Urinary bladder (tissue), 4 donors: ENCODE measurements around the gene NAGPA. TPM values are rescaled to one million over a fixed set of nuclear protein-coding genes. Genes with fewer than 3 reads are reported as not detected.

ENCODE experiments used
- DNase-seq: peaks from one replicate; pipeline ENCODE4 v3.0.0-alpha.2; 2015; ENCODE audit errors: extremely low spot score
- H3K27ac ChIP-seq: one replicate; pipeline ENCODE4 v1.5.1; 2013; ENCODE audit warnings: low read depth, mild to moderate bottlenecking, moderate library complexity
- H3K36me3 ChIP-seq: one replicate; pipeline ENCODE4 v1.6.1; 2013; ENCODE audit warnings: mild to moderate bottlenecking, moderate library complexity; ENCODE audit not compliant: insufficient read depth
- H3K4me1 ChIP-seq: one replicate; pipeline ENCODE4 v1.6.1; 2013; ENCODE audit warnings: mild to moderate bottlenecking, moderate library complexity; ENCODE audit not compliant: insufficient read depth
- H3K4me3 ChIP-seq: one replicate; pipeline ENCODE4 v1.5.1; 2013; ENCODE audit warnings: low read depth, low read length
- WGBS: extraction: QIAGEN DNeasy Blood & Tissue Kit; methylation state at CpG from one replicate; pipeline ENCODE4 v1.1.7; 2013; 5-methylcytosine and 5-hydroxymethylcytosine counted together
- polyA plus RNA-seq: library from polyadenylated mRNA; stranded (reverse); fragments of 200-250 nt; gene quantifications from one replicate; pipeline ENCODE4 v1.2.3, GENCODE V29; 2013
- total RNA-seq: library from RNA; depleted of rRNA; stranded (reverse); fragments of >200 nt; gene quantifications from one replicate; pipeline ENCODE4 v1.2.3, GENCODE V29; 2014
- donor health status: healthy with polysubstance abuse.
- donor health status: healthy.

NAGPA gene
- total and polyA plus RNA-seq, 2 donors: 5.5 to 17.5 TPM

DNA sequence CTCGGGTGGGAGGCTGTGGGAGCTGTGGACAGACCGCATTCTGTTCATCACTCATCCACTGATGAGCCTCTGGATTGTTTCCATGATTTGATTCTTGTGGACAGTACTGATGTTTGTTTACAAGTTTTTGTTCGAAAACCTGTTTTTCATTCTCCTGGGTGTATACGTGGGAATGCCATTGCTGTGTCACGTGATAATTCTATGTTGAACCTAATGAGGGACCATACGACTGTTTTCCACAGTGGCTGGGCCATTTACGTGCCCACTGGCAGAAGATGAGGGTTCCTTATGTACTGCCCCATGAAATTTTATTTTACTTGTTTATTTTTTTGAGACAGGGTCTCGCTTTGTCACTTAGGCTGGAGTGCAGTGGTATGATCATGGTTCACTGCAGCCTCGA, 35.3 kb upstream of the NAGPA start:
- Histone ChIP-seq H3K4me1 (no peaks in the 10 kb centered on the region), H3K36me3 (no peaks in the 10 kb centered on the region), H3K4me3 (no peak overlapping the region), H3K27ac (no peak overlapping the region)
- no peak for DNase-seq
- WGBS: 86% methylated on average over 9 of the region's 9 CpGs

GRCh38 chr16:5066511-5066910, 32.8 kb upstream of the NAGPA start:
- Histone ChIP-seq H3K4me3 (no peak overlapping the region), H3K36me3 (no peaks in the 10 kb centered on the region), H3K4me1 (no peaks in the 10 kb centered on the region), H3K27ac (no peak overlapping the region)
- WGBS: 62% methylated on average over 6 of the region's 6 CpGs
- no peak for DNase-seq

DNA sequence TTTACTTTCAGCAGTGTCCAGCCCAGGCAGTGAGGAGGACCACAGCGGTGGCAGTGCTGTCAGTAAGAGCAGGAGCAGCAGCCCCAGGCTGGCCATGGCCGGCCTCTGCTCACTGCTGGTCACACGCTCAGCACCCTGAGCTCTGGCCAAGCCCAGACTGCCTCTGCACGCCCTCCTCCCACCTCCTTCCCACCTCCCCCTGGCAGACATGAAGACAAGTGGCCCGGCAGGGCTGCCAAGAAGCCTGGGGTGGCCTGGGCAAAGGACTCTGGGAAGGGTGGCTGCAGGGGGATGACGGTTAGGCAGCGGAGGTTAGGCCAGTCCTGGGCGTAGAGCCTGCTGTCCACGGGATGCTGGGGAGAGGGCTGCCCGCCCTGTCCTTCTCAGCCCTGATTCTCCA, 32.1 kb upstream of the NAGPA start, which contains the start of gene C16orf89:
Gene C16orf89, minus strand, starts transcription at position 144 of the 400 bp plus-strand sequence. Its CDS starts 48 bp downstream, at position 96.
- no peak for DNase-seq
- H3K4me3 ChIP-seq: peak within 1 kb of the TSS; percentile 10
- H3K27ac ChIP-seq: no peak within 1 kb of the TSS
- H3K36me3 ChIP-seq: no peaks in the 10 kb centered on the region
- WGBS: 36% methylated on average over 10 of the region's 10 CpGs
- H3K4me1 ChIP-seq: no peaks in the 10 kb centered on the region

- no peak overlapping the region for H3K27ac ChIP-seq
These were observed 31.6 kb upstream of the NAGPA start for GRCh38 chr16:5065326-5065725.

DNA sequence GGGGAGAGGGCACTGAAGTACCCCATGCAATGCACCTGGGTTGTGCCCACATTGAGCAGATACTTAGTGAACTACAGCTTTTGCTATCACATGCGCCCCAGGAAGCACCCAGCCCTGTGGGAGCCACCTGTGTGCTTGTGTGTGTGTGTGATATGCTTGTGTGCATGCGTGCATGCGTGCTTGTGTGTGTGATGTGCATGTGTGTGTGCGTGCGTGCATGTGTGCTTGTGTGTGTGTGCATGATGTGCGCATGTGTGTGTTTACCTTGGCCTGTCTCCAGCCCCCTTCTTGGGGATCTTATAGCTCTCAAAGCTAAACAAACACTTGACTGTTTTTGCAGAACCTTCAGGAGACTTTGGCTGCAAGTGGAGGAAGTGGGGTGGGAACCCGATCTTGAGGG, 31.2 kb upstream of the NAGPA start:
- Histone ChIP-seq H3K4me3 (peak overlapping the region; percentile 10), H3K36me3 (no peaks in the 10 kb centered on the region), H3K4me1 (no peaks in the 10 kb centered on the region), H3K27ac (no peak overlapping the region)
- peak; percentile 43 for DNase-seq
- 41% methylated on average over 7 of the region's 7 CpGs for WGBS

More at GRCh38 chr16:5065326-5065725, 31.6 kb upstream of the NAGPA start:
- Histone ChIP-seq H3K36me3 (no peaks in the 10 kb centered on the region), H3K4me1 (no peaks in the 10 kb centered on the region), H3K4me3 (peak overlapping the region; percentile 10)
- WGBS: 35% methylated on average over 8 of the region's 8 CpGs
- DNase-seq: no peak

DNA sequence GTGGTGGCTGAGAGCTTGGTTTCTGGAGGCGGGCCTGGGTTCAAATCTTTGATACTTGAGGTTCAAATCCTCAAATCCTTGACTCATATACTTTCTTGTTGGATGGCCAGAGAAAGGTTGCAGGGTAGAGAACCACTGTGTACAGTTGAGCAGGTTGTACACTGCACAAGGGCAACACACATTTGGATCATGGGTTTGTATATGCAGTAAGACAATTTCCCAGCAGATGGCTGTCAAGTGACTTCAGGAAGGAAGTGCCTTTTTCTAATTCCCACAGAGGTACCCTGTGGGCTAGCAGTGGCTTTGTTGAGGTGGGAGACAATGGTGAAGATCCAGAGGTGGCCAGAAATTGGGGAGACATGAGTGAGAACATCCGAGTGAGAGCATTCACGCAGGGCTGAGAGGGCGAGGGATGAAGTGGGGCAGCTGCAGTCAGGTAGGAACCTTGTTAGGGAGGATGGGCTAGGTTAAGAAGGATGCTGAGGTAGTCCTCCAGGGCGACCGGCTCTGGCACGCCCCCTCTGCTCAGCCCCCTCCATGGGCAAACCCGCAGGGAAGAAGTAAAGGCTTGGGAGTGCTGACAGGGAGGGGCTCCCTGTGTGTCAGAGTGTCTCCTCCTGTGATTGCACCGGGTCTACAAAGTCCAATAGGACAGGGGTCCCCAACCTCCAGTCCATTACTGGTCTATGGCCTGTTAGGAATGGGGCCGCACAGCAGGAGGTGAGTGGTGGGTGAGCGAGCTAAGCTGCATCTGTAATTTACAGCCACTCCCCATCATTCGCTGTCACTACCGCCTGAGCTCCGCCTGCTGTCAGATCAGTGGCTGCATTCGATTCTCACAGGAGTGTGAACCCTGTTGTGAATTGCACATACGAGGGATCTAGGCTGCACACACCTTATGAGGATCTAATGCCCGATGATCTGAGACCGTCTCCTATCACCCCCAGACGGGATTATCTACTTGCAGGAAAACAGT, 29.3 kb upstream of the NAGPA start:
- Histone ChIP-seq H3K4me1 (no peaks in the 10 kb centered on the region), H3K27ac (no peak overlapping the region), H3K4me3 (no peak overlapping the region), H3K36me3 (no peaks in the 10 kb centered on the region)
- 65% methylated on average over 19 of the region's 19 CpGs for WGBS
- no peak for DNase-seq

- 81% methylated on average over 11 of the region's 11 CpGs for WGBS
- H3K4me3 ChIP-seq: no peak overlapping the region
- H3K36me3 ChIP-seq: no peaks in the 10 kb centered on the region
- H3K27ac ChIP-seq: no peak overlapping the region
- DNase-seq: no peak
- no peaks in the 10 kb centered on the region for H3K4me1 ChIP-seq
These were observed 28.3 kb upstream of the NAGPA start for GRCh38 chr16:5062051-5062450.

DNA sequence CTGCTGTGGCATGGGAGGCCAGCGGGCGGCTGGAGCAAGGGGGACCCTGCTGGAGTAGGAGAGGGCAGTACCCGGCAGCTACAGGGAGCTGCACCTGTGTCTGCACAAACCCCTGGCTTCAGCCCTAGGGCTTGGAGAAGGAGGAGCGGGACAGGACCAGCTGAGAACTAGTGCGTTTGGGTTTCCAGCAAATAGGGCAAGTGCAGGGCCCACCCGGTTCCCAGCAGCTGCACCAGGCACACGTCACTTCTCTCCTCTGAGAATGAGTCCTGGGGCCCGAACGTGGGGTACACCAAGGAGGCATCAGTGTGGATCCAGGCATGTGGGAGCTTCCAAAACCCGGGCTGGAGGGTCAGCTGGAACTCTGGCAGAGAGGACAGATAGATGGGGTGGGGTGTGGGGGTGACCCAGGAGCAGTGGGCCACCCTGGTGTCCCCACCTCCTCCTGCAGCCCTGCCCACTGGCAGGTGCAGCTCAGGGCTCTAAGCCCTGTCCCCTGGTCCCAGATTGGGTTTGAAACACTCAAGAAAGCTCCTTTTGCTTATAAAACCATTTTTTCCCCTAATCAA, 26.4 kb upstream of the NAGPA start:
- Histone ChIP-seq H3K4me3 (no peak overlapping the region), H3K4me1 (no peaks in the 10 kb centered on the region), H3K36me3 (no peaks in the 10 kb centered on the region), H3K27ac (no peak overlapping the region)
- 66% methylated on average over 10 of the region's 10 CpGs for WGBS
- no peak for DNase-seq

- Histone ChIP-seq H3K4me1 (no peaks in the 10 kb centered on the region), H3K36me3 (no peaks in the 10 kb centered on the region), H3K4me3 (no peak overlapping the region), H3K27ac (no peak overlapping the region)
- WGBS: 58% methylated on average over 6 of the region's 6 CpGs
- DNase-seq: no peak
These were observed 25.8 kb upstream of the NAGPA start for GRCh38 chr16:5059386-5060072.

DNA sequence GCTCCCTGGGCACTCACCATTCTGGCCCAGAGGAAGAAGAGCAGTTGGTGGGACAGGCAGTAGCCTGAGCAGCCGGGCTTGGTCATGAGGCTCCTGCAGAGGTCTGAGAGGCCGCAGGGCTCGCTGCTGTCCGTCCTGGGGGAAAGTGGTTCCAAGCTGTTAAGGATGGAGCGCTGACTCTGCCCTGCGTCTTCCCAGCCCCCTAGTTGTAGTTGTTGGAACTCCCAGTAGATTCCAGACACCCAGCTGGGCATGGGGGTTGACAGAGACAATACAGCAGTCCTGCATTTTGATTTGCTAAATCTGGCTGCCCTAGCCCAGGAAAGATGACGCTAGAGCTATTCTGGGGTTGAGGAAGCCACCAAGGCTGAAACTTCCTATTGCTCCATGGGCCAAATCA, 24.7 kb upstream of the NAGPA start:
- H3K36me3 ChIP-seq: no peaks in the 10 kb centered on the region
- 50% methylated on average over 7 of the region's 7 CpGs for WGBS
- no peak overlapping the region for H3K27ac ChIP-seq
- no peak for DNase-seq
- H3K4me1 ChIP-seq: no peaks in the 10 kb centered on the region
- no peak overlapping the region for H3K4me3 ChIP-seq

- no peaks in the 10 kb centered on the region for H3K4me1 ChIP-seq
- no peaks in the 10 kb centered on the region for H3K36me3 ChIP-seq
- H3K27ac ChIP-seq: no peak overlapping the region
- H3K4me3 ChIP-seq: no peak overlapping the region
- WGBS: 12% methylated on average over 11 of the region's 11 CpGs
- no peak for DNase-seq
These were observed 22.6 kb upstream of the NAGPA start for GRCh38 chr16:5056352-5056751.

- no peak overlapping the region for H3K4me3 ChIP-seq
- 87% methylated on average over 16 of the region's 16 CpGs for WGBS
- H3K36me3 ChIP-seq: no peaks in the 10 kb centered on the region
- DNase-seq: no peak
- no peak overlapping the region for H3K27ac ChIP-seq
- H3K4me1 ChIP-seq: no peaks in the 10 kb centered on the region
These were observed 21.4 kb upstream of the NAGPA start for GRCh38 chr16:5054876-5055865.

DNA sequence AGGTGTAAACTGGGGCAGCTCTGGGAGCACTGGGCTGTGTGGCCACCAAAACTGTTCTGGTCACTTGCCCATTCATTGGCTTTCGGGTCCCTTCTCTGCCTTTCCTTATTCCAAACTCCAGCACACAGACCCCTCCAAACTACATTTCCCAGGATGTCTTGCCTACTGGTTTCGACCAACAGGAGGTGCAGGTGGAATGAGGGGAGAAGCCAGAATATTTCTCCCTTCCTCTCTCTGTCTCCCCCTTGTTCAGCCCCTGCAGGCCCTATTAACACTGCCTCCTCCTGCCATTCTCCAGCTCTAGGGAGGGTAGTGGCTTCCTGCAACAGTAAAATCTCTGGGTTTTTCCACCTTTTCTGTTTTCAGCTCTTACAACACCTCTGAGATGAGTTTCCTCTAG, 13.2 kb upstream of the NAGPA start:
- Histone ChIP-seq H3K4me3 (no peak overlapping the region), H3K4me1 (no peaks in the 10 kb centered on the region), H3K27ac (no peak overlapping the region), H3K36me3 (no peaks in the 10 kb centered on the region)
- 79% methylated on average over 2 of the region's 2 CpGs for WGBS
- no peak for DNase-seq
